ENCODE results near the gene HPSE2. TPM values are rescaled to one million over a fixed set of nuclear protein-coding genes. Genes with fewer than 3 reads are reported as not detected.
A peak's percentile ranks its signal among the peaks of the same experiment; 100 is the strongest.

Gene HPSE2
- total and polyA plus RNA-seq, 4 donors, result 0.05 TPM; not detected in 3

DNA sequence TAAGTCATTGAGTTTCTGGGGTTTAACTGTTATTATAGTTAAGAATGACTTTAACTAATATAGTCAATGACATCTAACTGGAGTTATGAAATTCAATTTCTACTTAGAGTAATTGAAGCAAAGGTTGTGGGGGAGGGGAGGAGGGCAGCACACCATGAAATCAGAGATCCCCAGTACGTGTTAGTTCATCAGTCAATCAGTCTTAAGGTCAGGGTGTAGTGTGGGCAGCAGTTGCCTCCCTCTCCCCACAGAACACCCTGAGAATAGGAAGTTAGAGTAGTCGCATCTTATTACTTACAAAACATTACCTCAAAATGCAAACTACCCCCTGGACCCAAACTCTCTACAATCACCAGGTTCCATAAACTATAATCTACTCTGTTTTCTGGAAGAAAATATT lies 781.9 kb downstream of the HPSE2 start:
- Histone ChIP-seq H3K36me3 (ENCODE audit: control insufficient read depth in 4 of 4, insufficient read depth in 3 of 4, low read depth in 1 of 4, low read length in 3 of 4) (no peaks in the 10 kb centered on the region), H3K9me3 (ENCODE audit: control insufficient read depth in 4 of 4, low read length in 3 of 4) (no peaks in the 10 kb centered on the region), H3K27me3 (ENCODE audit: control insufficient read depth in 4 of 4, insufficient read depth in 4 of 4, low read length in 3 of 4) (no peaks in the 10 kb centered on the region), H3K4me3 (ENCODE audit: low read depth in 1 of 3, low read length in 3 of 3) (no peak overlapping the region), H3K27ac (ENCODE audit: low read depth in 1 of 2, low read length in 2 of 2) (no peak overlapping the region), H3K4me1 (ENCODE audit: control insufficient read depth in 4 of 4, insufficient read depth in 4 of 4, low read length in 3 of 4) (peaks cover 0 to 5% (median 2%) of the 10 kb centered on the region in 4 donors), H3K9ac (ENCODE audit: low read depth in 1 of 2, low read length in 2 of 2) (no peak overlapping the region)
- no peak for DNase-seq (ENCODE audit: low spot score)
- WGBS, result 75% methylated on average over 2 of the region's 2 CpGs
- TF ChIP-seq, protein P1, sequence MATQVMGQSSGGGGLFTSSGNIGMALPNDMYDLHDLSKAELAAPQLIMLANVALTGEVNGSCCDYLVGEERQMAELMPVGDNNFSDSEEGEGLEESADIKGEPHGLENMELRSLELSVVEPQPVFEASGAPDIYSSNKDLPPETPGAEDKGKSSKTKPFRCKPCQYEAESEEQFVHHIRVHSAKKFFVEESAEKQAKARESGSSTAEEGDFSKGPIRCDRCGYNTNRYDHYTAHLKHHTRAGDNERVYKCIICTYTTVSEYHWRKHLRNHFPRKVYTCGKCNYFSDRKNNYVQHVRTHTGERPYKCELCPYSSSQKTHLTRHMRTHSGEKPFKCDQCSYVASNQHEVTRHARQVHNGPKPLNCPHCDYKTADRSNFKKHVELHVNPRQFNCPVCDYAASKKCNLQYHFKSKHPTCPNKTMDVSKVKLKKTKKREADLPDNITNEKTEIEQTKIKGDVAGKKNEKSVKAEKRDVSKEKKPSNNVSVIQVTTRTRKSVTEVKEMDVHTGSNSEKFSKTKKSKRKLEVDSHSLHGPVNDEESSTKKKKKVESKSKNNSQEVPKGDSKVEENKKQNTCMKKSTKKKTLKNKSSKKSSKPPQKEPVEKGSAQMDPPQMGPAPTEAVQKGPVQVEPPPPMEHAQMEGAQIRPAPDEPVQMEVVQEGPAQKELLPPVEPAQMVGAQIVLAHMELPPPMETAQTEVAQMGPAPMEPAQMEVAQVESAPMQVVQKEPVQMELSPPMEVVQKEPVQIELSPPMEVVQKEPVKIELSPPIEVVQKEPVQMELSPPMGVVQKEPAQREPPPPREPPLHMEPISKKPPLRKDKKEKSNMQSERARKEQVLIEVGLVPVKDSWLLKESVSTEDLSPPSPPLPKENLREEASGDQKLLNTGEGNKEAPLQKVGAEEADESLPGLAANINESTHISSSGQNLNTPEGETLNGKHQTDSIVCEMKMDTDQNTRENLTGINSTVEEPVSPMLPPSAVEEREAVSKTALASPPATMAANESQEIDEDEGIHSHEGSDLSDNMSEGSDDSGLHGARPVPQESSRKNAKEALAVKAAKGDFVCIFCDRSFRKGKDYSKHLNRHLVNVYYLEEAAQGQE (IDR thresholded peaks at IDR 0.05), result no peak
- TF ChIP-seq RAD21 (IDR thresholded peaks at IDR 0.05), result no peak

DNA sequence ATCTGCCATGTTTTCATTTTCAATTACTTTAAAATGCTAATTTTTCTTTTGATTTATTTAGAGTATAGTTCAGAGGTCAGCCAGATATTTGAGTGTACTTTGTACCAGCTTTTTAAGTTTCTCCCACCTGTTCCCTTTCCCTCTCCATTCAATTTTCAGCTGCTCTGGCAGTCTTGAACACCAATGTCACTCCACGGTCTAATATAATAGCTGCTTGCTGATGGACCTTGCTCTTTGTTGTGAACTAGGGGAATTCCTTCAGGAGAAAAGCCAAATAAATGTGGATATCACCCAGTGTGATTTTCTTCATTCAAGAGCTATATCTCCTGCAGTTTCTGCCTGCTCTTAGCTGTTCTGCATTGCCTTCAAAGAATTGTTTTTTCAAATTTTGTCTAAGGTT lies 785.0 kb downstream of the HPSE2 start:
- peak; percentile 48 for TF ChIP-seq SP1 (IDR thresholded peaks at IDR 0.05)
- TF ChIP-seq HNF4A (conservative IDR thresholded peaks at IDR 0.05), result peak; percentile 43 to 69
- TF ChIP-seq EGR1 (IDR thresholded peaks at IDR 0.05; ENCODE audit: low read depth in 2 of 2), result no peak
- TF ChIP-seq HNF4G (IDR thresholded peaks at IDR 0.05), result peak; percentile 31
- no peak for TF ChIP-seq TAF1 (conservative IDR thresholded peaks at IDR 0.05)
- no peak for TF ChIP-seq RAD21 (IDR thresholded peaks at IDR 0.05)
- no peak for DNase-seq (ENCODE audit: low spot score)
- H3K4me3 ChIP-seq (ENCODE audit: low read depth in 1 of 3, low read length in 3 of 3), result no peak overlapping the region
- H3K4me1 ChIP-seq (ENCODE audit: control insufficient read depth in 4 of 4, insufficient read depth in 4 of 4, low read length in 3 of 4), result peaks cover 2 to 15% (median 3%) of the 10 kb centered on the region in 4 donors
- H3K9ac ChIP-seq (ENCODE audit: low read depth in 1 of 2, low read length in 2 of 2), result no peak overlapping the region
- H3K27me3 ChIP-seq (ENCODE audit: control insufficient read depth in 4 of 4, insufficient read depth in 4 of 4, low read length in 3 of 4), result no peaks in the 10 kb centered on the region
- H3K36me3 ChIP-seq (ENCODE audit: control insufficient read depth in 4 of 4, insufficient read depth in 3 of 4, low read depth in 1 of 4, low read length in 3 of 4), result no peaks in the 10 kb centered on the region
- H3K9me3 ChIP-seq (ENCODE audit: control insufficient read depth in 4 of 4, low read length in 3 of 4), result no peaks in the 10 kb centered on the region
- H3K27ac ChIP-seq (ENCODE audit: low read depth in 1 of 2, low read length in 2 of 2), result no peak overlapping the region
- WGBS, result 22% methylated on average over 1 of the region's 1 CpG

DNA sequence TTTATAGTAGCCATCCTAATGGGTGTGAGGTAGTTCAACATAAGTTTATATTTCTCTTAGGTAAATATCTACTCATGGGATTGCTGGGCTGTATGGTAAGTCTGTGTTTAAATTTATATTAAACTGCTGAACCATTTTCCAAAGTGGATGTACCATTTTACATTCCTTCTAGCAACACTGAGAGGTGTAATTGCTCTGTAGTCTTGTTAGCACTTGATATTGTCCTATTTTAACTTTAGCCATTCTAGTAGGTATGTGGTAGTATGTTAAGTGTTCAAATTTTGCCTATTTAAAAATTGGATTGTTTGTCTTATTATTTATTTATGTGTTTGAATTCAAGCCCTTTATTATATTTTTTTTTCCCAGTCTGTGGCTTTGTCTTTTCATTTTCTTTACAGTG lies 786.4 kb downstream of the HPSE2 start:
- H3K36me3 ChIP-seq (ENCODE audit: control insufficient read depth in 4 of 4, insufficient read depth in 3 of 4, low read depth in 1 of 4, low read length in 3 of 4), result peaks cover 0 to 9% (median 2%) of the 10 kb centered on the region in 4 donors
- no peaks in the 10 kb centered on the region for H3K27me3 ChIP-seq (ENCODE audit: control insufficient read depth in 4 of 4, insufficient read depth in 4 of 4, low read length in 3 of 4)
- H3K27ac ChIP-seq (ENCODE audit: low read depth in 1 of 2, low read length in 2 of 2), result no peak overlapping the region
- peaks cover 2 to 16% (median 4%) of the 10 kb centered on the region in 4 donors for H3K4me1 ChIP-seq (ENCODE audit: control insufficient read depth in 4 of 4, insufficient read depth in 4 of 4, low read length in 3 of 4)
- H3K4me3 ChIP-seq (ENCODE audit: low read depth in 1 of 3, low read length in 3 of 3), result no peak overlapping the region
- H3K9ac ChIP-seq (ENCODE audit: low read depth in 1 of 2, low read length in 2 of 2), result no peak overlapping the region
- DNase-seq (ENCODE audit: low spot score), result no peak
- no peaks in the 10 kb centered on the region for H3K9me3 ChIP-seq (ENCODE audit: control insufficient read depth in 4 of 4, low read length in 3 of 4)
- TF ChIP-seq RAD21 (IDR thresholded peaks at IDR 0.05), result no peak
- no peak for TF ChIP-seq RXRA (IDR thresholded peaks at IDR 0.05)

DNA sequence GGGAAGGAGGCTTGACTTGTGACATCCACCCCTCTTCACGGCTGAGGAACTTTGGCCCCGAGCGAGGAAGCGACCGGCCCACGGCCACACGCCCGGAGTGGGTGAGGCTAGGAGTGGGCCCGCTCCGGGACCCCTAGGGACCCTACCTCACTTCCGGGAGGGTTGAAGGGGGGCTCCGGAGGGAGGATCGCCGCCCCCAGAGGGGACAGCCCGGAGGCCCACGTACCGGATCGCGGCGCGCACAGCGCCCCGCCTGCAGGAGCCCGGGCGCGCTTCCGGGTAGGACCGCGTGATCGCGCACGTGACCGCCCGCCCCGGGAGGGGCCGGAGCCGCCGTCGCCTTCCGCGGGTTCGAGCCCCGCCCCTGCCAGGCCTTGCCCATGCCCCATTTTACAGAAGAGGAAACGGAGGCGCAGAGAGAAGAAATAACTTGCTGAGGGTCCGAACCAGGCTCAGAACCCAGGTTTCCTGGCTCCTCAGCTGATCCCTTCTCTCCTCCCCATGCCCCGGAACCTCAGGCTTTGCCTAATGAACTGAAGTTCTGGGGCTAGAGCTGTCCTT lies 788.9 kb downstream of the HPSE2 start, which contains the start of gene HPS1:
TSS of gene HPS1 (minus strand) at position 275 of the 561 bp plus-strand sequence. CDS start 3,695 bp downstream, outside the sequence.
- Histone ChIP-seq H3K27ac (ENCODE audit: low read depth in 1 of 2, low read length in 2 of 2) (peak within 1 kb of the TSS; percentile 83 to 86), H3K9ac (ENCODE audit: low read depth in 1 of 2, low read length in 2 of 2) (peak within 1 kb of the TSS; percentile 67 to 76), H3K9me3 (ENCODE audit: control insufficient read depth in 4 of 4, low read length in 3 of 4) (no peaks in the 10 kb centered on the region), H3K27me3 (ENCODE audit: control insufficient read depth in 4 of 4, insufficient read depth in 4 of 4, low read length in 3 of 4) (no peaks in the 10 kb centered on the region), H3K4me3 (ENCODE audit: low read depth in 1 of 3, low read length in 3 of 3) (peak within 1 kb of the TSS; percentile 76 to 92 (median 85)), H3K4me1 (ENCODE audit: control insufficient read depth in 4 of 4, insufficient read depth in 4 of 4, low read length in 3 of 4) (peaks cover 2 to 16% (median 4%) of the 10 kb centered on the region in 4 donors), H3K36me3 (ENCODE audit: control insufficient read depth in 4 of 4, insufficient read depth in 3 of 4, low read depth in 1 of 4, low read length in 3 of 4) (peaks cover 0 to 26% (median 11%) of the 10 kb centered on the region in 4 donors)
- 3% methylated on average over 47 of the region's 47 CpGs for WGBS
- TF ChIP-seq, protein P2, sequence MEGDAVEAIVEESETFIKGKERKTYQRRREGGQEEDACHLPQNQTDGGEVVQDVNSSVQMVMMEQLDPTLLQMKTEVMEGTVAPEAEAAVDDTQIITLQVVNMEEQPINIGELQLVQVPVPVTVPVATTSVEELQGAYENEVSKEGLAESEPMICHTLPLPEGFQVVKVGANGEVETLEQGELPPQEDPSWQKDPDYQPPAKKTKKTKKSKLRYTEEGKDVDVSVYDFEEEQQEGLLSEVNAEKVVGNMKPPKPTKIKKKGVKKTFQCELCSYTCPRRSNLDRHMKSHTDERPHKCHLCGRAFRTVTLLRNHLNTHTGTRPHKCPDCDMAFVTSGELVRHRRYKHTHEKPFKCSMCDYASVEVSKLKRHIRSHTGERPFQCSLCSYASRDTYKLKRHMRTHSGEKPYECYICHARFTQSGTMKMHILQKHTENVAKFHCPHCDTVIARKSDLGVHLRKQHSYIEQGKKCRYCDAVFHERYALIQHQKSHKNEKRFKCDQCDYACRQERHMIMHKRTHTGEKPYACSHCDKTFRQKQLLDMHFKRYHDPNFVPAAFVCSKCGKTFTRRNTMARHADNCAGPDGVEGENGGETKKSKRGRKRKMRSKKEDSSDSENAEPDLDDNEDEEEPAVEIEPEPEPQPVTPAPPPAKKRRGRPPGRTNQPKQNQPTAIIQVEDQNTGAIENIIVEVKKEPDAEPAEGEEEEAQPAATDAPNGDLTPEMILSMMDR (IDR thresholded peaks at IDR 0.05; ENCODE audit: low read depth, low read length, missing input control), result no peak
- peak in 1 of 2 donors; percentile 14 for TF ChIP-seq HNF4A (conservative IDR thresholded peaks at IDR 0.05)
- peak; percentile 88 for DNase-seq (ENCODE audit: low spot score)
